H9 (cell line): Measurements from ENCODE around the gene MEA1. TPM values are rescaled to one million over a fixed set of nuclear protein-coding genes. Genes with fewer than 3 reads are reported as not detected.

Experiments
- DNase-seq: peaks from one replicate; pipeline ENCODE4 v3.0.0-alpha.2; 2017
- H2AFZ ChIP-seq: one replicate; pipeline ENCODE4 v1.6.1; 2013; ENCODE audit warnings: mild to moderate bottlenecking, low read length, control low read depth, moderate library complexity
- H2AK5ac ChIP-seq: 2 replicates; pipeline ENCODE4 v1.6.1; 2013; ENCODE audit warnings: low read length, control low read depth, mixed read lengths; ENCODE audit not compliant: insufficient read length
- H2BK120ac ChIP-seq: one replicate; pipeline ENCODE4 v1.6.1; 2013; ENCODE audit warnings: low read depth, mild to moderate bottlenecking, low read length, control low read depth, inconsistent platforms; ENCODE audit not compliant: poor library complexity, severe bottlenecking
- H2BK12ac ChIP-seq: 2 replicates; pipeline ENCODE4 v1.6.1; 2013; ENCODE audit warnings: low read length, control low read depth, mixed read lengths, low read depth; ENCODE audit not compliant: insufficient read length
- H2BK15ac ChIP-seq: 2 replicates; pipeline ENCODE4 v1.6.1; 2013; ENCODE audit warnings: low read depth, low read length, control low read depth
- H2BK20ac ChIP-seq: one replicate; pipeline ENCODE4 v1.6.1; 2013; ENCODE audit warnings: low read depth, mild to moderate bottlenecking, low read length, control low read depth, inconsistent platforms; ENCODE audit not compliant: poor library complexity, severe bottlenecking
- H2BK5ac ChIP-seq: 2 replicates; pipeline ENCODE4 v1.6.1; 2013; ENCODE audit warnings: low read length, control low read depth, mixed read lengths; ENCODE audit not compliant: insufficient read length
- H3K14ac ChIP-seq: 2 replicates; pipeline ENCODE4 v1.6.1; 2013; ENCODE audit warnings: low read length, control low read depth; ENCODE audit not compliant: insufficient read depth
- H3K18ac ChIP-seq: 2 replicates; pipeline ENCODE4 v1.6.1; 2013; ENCODE audit warnings: low read depth, mild to moderate bottlenecking, mixed read lengths, low read length, control low read depth; ENCODE audit not compliant: insufficient read length
- H3K23ac ChIP-seq: 2 replicates; pipeline ENCODE4 v1.6.1; 2013; ENCODE audit warnings: low read length, control low read depth, mixed read lengths, low read depth; ENCODE audit not compliant: insufficient read length
- H3K23me2 ChIP-seq: 2 replicates; pipeline ENCODE4 v1.6.1; 2013; ENCODE audit warnings: low read depth, mild to moderate bottlenecking, mixed read lengths, low read length, control low read depth; ENCODE audit not compliant: insufficient read length, poor library complexity, severe bottlenecking
- H3K27ac ChIP-seq: 2 replicates; pipeline ENCODE4 v1.5.1; 2013; ENCODE audit warnings: low read length, control low read depth, mixed read lengths, low read depth; ENCODE audit not compliant: insufficient read length
- H3K27me3 ChIP-seq: 2 replicates; pipeline ENCODE4 v1.6.1; 2013; ENCODE audit warnings: low read length, control low read depth, inconsistent platforms; ENCODE audit not compliant: insufficient read depth
- H3K4ac ChIP-seq: 2 replicates; pipeline ENCODE4 v1.6.1; 2013; ENCODE audit warnings: low read depth, mild to moderate bottlenecking, control low read depth, inconsistent platforms, low read length, moderate library complexity
- H3K4me1 ChIP-seq: 2 replicates; pipeline ENCODE4 v1.6.1; 2013; ENCODE audit warnings: low read length, control low read depth, inconsistent platforms; ENCODE audit not compliant: insufficient read depth
- H3K4me2 ChIP-seq: 2 replicates; pipeline ENCODE4 v1.6.1; 2013; ENCODE audit warnings: low read length, control low read depth, mixed read lengths; ENCODE audit not compliant: insufficient read length, insufficient read depth
- H3K56ac ChIP-seq: 2 replicates; pipeline ENCODE4 v1.6.1; 2013; ENCODE audit warnings: low read depth, mild to moderate bottlenecking, mixed read lengths, low read length, control low read depth; ENCODE audit not compliant: insufficient read length
- H3K79me1 ChIP-seq: 2 replicates; pipeline ENCODE4 v1.6.1; 2013; ENCODE audit warnings: low read depth, mild to moderate bottlenecking, moderate library complexity, low read length, control low read depth, inconsistent platforms; ENCODE audit not compliant: insufficient read depth, poor library complexity, severe bottlenecking
- H3K79me2 ChIP-seq: 2 replicates; pipeline ENCODE4 v1.6.1; 2013; ENCODE audit warnings: low read length, control low read depth, inconsistent platforms; ENCODE audit not compliant: insufficient read depth
- H3K9ac ChIP-seq: 2 replicates; pipeline ENCODE4 v1.6.1; 2013; ENCODE audit warnings: low read length, control low read depth, mixed read lengths; ENCODE audit not compliant: insufficient read length; ENCODE audit errors: extremely low read depth
- H3K9me3 ChIP-seq: one replicate; pipeline ENCODE4 v1.6.1; 2013; ENCODE audit warnings: low read depth, low read length, inconsistent platforms; ENCODE audit not compliant: control insufficient read depth
- H3T11ph ChIP-seq: one replicate; pipeline ENCODE4 v1.6.1; 2013; ENCODE audit warnings: mild to moderate bottlenecking, low read length, control low read depth, inconsistent platforms
- H4K20me1 ChIP-seq: one replicate; pipeline ENCODE4 v1.6.1; 2013; ENCODE audit not compliant: control insufficient read depth, insufficient read length, insufficient read depth
- H4K5ac ChIP-seq: 2 replicates; pipeline ENCODE4 v1.6.1; 2013; ENCODE audit warnings: low read depth, mild to moderate bottlenecking, mixed read lengths, low read length, control low read depth; ENCODE audit not compliant: insufficient read length
- H4K8ac ChIP-seq: replicated peaks from 2 replicates; pipeline ENCODE4 v1.6.1; 2013; ENCODE audit warnings: low read length, control low read depth, mixed read lengths, low read depth; ENCODE audit not compliant: insufficient read length
- H4K91ac ChIP-seq: 2 replicates; pipeline ENCODE4 v1.6.1; 2013; ENCODE audit warnings: low read depth, mild to moderate bottlenecking, moderate library complexity, mixed read lengths, low read length, control low read depth; ENCODE audit not compliant: insufficient read length
- H3K27ac Mint-ChIP-seq, 3 experiments: 2 replicates in 2 of 3; 3 replicates in 1 of 3; pipeline ENCODE4 v1.8.0; 2020 to 2021; ENCODE audit warnings: mixed read lengths in 3 of 3, mild to moderate bottlenecking in 1 of 3, moderate library complexity in 1 of 3
- H3K27me3 Mint-ChIP-seq: 2 replicates; pipeline ENCODE4 v1.8.0; 2021; ENCODE audit warnings: low read depth, mild to moderate bottlenecking, moderate library complexity, mixed read lengths
- H3K36me3 Mint-ChIP-seq, 3 experiments: 2 replicates in 2 of 3; 3 replicates in 1 of 3; pipeline ENCODE4 v1.8.0; 2020 to 2021; ENCODE audit warnings: low read depth in 3 of 3, mixed read lengths in 3 of 3; ENCODE audit not compliant: insufficient read depth in 1 of 3
- H3K4me1 Mint-ChIP-seq, 2 experiments: 2 replicates each; pipeline ENCODE4 v1.8.0; 2020; ENCODE audit warnings: mixed read lengths in 2 of 2
- H3K4me3 Mint-ChIP-seq, 2 experiments: 2 replicates in 1 of 2; 3 replicates in 1 of 2; pipeline ENCODE4 v1.8.0; 2020 to 2021; ENCODE audit warnings: mild to moderate bottlenecking in 2 of 2, mixed read lengths in 2 of 2, moderate library complexity in 1 of 2
- H3K9me3 Mint-ChIP-seq, 2 experiments: 2 replicates in 1 of 2; 3 replicates in 1 of 2; pipeline ENCODE4 v1.8.0; 2020; ENCODE audit warnings: mild to moderate bottlenecking in 2 of 2, mixed read lengths in 2 of 2, moderate library complexity in 1 of 2
- WGBS: extraction: QIAGEN DNeasy Blood & Tissue Kit; methylation state at CpG from one replicate; pipeline ENCODE4 v1.1.7; 2013; ENCODE audit warnings: missing lambda C conversion rate, low lambda C conversion rate, mixed read lengths; ENCODE audit not compliant: insufficient read length; ENCODE audit errors: extremely low coverage; 5-methylcytosine and 5-hydroxymethylcytosine counted together
- total RNA-seq: library from RNA; stranded (reverse); gene quantifications from 2 replicates; pipeline ENCODE4 v1.2.1, GENCODE V29; 2021
- TF ChIP-seq, protein P1 (sequence below): fragments of 200-600 bp; sonication (generic); conservative IDR thresholded peaks from 3 replicates; pipeline ENCODE4 v1.8.0; 2021; ENCODE audit warnings: antibody characterized with exemption, mild to moderate bottlenecking

MEA1 gene
- total RNA-seq, 1 experiment from 2014 or later: 113 TPM

DNA sequence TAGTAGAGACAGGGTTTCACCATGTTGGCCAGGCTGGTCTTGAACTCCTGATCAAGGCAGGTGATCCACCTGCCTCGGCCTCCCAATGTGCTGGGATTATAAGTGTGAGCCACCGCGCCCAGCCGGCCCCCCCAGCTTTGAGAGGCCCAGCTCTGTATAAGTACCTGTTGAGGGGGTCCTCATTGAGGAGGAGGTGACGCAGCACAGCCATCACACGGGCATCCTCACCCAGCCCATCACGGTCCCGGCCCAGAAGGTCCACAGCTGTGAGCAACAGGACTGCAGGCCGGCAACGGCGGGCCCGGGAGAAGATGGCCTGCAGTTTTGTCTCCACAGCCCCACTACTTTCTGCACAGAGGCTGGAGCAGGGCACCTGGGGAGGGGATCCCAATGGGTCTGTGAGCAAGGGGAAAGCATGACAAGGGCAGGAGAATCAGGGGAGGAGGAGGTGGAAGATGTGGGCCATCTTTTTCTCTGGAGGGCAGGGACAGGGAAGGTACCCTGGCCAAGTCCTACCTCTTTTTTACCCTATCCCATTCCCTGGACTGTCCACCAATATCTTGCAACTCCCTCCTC, 45.5 kb downstream of the MEA1 start:
- H3K4ac ChIP-seq: no peak overlapping the region
- H3K4me2 ChIP-seq: no peak overlapping the region
- H3K27me3 ChIP-seq: no peaks in the 10 kb centered on the region
- no peaks in the 10 kb centered on the region for H4K20me1 ChIP-seq
- no peaks in the 10 kb centered on the region for H3K79me1 ChIP-seq
- H2BK12ac ChIP-seq: no peak overlapping the region
- H4K5ac ChIP-seq: no peak overlapping the region
- Mint-ChIP-seq H3K27ac (no peak overlapping the region), H3K4me1 (0 out of 4 replicates have a peak, but pooled peaks cover 0 to 2% of the 10 kb centered on the region in 2 experiments), H3K27me3 (no peaks in the 10 kb centered on the region), H3K4me3 (no peak overlapping the region), H3K36me3 (peaks cover 0 to 29% (median 14%) of the 10 kb centered on the region in 3 experiments; a peak in 5 of 7 replicates), H3K9me3 (no peaks in the 10 kb centered on the region)
- no peak overlapping the region for H3K27ac ChIP-seq
- DNase-seq: no peak
- no peak overlapping the region for H4K91ac ChIP-seq
- no peaks in the 10 kb centered on the region for H3K4me1 ChIP-seq
- WGBS: no CpG with 5 or more reads among the region's 12 CpGs
- no peak overlapping the region for H2BK20ac ChIP-seq
- H2BK15ac ChIP-seq: no peak overlapping the region
- H2BK120ac ChIP-seq: no peak overlapping the region
- H2AFZ ChIP-seq: no peak overlapping the region
- no peak overlapping the region for H2AK5ac ChIP-seq
- H4K8ac ChIP-seq: no peak overlapping the region
- no peak overlapping the region for H3K56ac ChIP-seq
- H3K14ac ChIP-seq: no peak overlapping the region
- H3K9me3 ChIP-seq: no peaks in the 10 kb centered on the region
- TF ChIP-seq, protein P1, sequence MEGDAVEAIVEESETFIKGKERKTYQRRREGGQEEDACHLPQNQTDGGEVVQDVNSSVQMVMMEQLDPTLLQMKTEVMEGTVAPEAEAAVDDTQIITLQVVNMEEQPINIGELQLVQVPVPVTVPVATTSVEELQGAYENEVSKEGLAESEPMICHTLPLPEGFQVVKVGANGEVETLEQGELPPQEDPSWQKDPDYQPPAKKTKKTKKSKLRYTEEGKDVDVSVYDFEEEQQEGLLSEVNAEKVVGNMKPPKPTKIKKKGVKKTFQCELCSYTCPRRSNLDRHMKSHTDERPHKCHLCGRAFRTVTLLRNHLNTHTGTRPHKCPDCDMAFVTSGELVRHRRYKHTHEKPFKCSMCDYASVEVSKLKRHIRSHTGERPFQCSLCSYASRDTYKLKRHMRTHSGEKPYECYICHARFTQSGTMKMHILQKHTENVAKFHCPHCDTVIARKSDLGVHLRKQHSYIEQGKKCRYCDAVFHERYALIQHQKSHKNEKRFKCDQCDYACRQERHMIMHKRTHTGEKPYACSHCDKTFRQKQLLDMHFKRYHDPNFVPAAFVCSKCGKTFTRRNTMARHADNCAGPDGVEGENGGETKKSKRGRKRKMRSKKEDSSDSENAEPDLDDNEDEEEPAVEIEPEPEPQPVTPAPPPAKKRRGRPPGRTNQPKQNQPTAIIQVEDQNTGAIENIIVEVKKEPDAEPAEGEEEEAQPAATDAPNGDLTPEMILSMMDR: no peak
- no peak overlapping the region for H3K23ac ChIP-seq
- H3K18ac ChIP-seq: no peak overlapping the region
- no peak overlapping the region for H2BK5ac ChIP-seq
- no peak overlapping the region for H3K9ac ChIP-seq
- H3K23me2 ChIP-seq: no peaks in the 10 kb centered on the region
- no peaks in the 10 kb centered on the region for H3K79me2 ChIP-seq
- no peak overlapping the region for H3T11ph ChIP-seq
